ENCODE measurements around the gene ZDHHC4. TPM values are rescaled to one million over a fixed set of nuclear protein-coding genes. Genes with fewer than 3 reads are reported as not detected.

The ZDHHC4 gene
- total and polyA plus RNA-seq, 10 of the 15 experiments (the other 5 are each of a cell fraction or from before 2014, with no cell fraction given): 30.6 to 74.3 (median 35.8) TPM

DNA sequence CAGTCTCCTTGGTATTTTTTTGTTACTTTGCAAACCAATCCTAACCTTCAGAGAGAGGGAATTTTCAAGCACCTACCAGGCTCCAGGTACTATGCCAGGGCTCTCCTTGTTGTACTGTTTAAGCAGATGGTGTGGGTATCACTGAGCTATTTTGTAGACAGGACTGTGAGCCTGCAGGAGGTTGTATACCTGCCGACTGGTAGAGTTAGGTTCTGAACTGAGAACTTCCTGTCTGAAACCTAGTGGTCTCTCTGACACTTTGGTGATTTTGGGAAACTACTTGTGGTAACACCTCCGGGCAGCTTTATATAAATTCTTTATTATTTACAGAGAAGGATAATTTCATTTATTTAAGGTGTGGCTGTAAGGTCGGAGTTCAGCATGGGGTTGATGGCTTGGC lies 42.7 kb downstream of the ZDHHC4 start:
- in situ Hi-C loops (cut with MboI): no loop called here
- H4K20me1 ChIP-seq (ENCODE audit: control insufficient read depth, insufficient read depth): no peaks in the 10 kb centered on the region
- 2% methylated on average over 3 of the region's 3 CpGs for WGBS (ENCODE audit: insufficient coverage, insufficient replicate concordance, low lambda C conversion rate, missing lambda C conversion rate)
- H3K27me3 ChIP-seq (replicated peaks in 1 of 2; ENCODE audit: control insufficient read depth in 2 of 2, insufficient read depth in 2 of 2, low read length in 1 of 2): peaks cover 0 to 5% of the 10 kb centered on the region in 2 experiments; a peak in 3 of 4 replicates
- no peaks in the 10 kb centered on the region for H3K36me3 ChIP-seq (ENCODE audit: control insufficient read depth in 2 of 2, insufficient read depth in 2 of 2, low read length in 1 of 2)
- FAIRE-seq: no peak
- no peak for DNase-seq (ENCODE audit: low read depth, low spot score)
- H2AFZ ChIP-seq (ENCODE audit: control insufficient read depth, low read depth, low read length): no peak overlapping the region
- ChIA-PET SMC1A (ENCODE audit: uncharacterized antibody, unreplicated experiment) (no interaction called here), RAD21 (ENCODE audit: unreplicated experiment) (no interaction called here), POLR2A (no interaction called here), CTCF (interaction anchor here (0.6 kb wide), 1 partner anchor 792 kb away, joined by 3 read pairs; no protein-coding TSS in a partner anchor)
- ATAC-seq: peak; percentile 48
- no peak overlapping the region for H3K4me3 ChIP-seq
- H3K79me2 ChIP-seq (ENCODE audit: control insufficient read depth, insufficient read depth, low read length): no peaks in the 10 kb centered on the region
- H3K9ac ChIP-seq (ENCODE audit: control insufficient read depth, insufficient read depth, low read length): no peak overlapping the region
- no peak overlapping the region for H3K27ac ChIP-seq (ENCODE audit: control insufficient read depth, insufficient read depth)
- H3K9me3 ChIP-seq (replicated peaks; ENCODE audit: control insufficient read depth, insufficient read depth, low read length): no peaks in the 10 kb centered on the region
- intact Hi-C loops (cut with micrococcal nuclease; ENCODE audit: unreplicated experiment): no loop called here
- BruUV-seq (replicated peaks): no TSS peak
- TF ChIP-seq PML (IDR thresholded peaks at IDR 0.05; ENCODE audit: low read length) (no peak), ZNF622 (IDR thresholded peaks at IDR 0.05) (no peak), ZNF384 (IDR thresholded peaks at IDR 0.05; ENCODE audit: borderline replicate concordance, low read depth, low read length) (no peak), BCL11A (IDR thresholded peaks at IDR 0.05; ENCODE audit: low read depth, low read length) (no peak), NR2F1 (conservative IDR thresholded peaks at IDR 0.05) (no peak), EGR1 (IDR thresholded peaks at IDR 0.05; ENCODE audit: borderline replicate concordance in 1 of 2, low read depth in 2 of 2, low read length in 2 of 2) (no peak), ETV6 (conservative IDR thresholded peaks at IDR 0.05 in 1 of 2, IDR thresholded peaks at IDR 0.05 in 1 of 2; ENCODE audit: borderline replicate concordance in 1 of 2, low read depth in 1 of 2) (no peak), NR2C2 (IDR thresholded peaks at IDR 0.05; ENCODE audit: borderline replicate concordance, control insufficient read depth, insufficient read length, low read depth) (no peak), FOS (IDR thresholded peaks at IDR 0.05; ENCODE audit: borderline replicate concordance, extremely low read depth, insufficient read length) (no peak)
- TF ChIP-seq, protein P1, sequence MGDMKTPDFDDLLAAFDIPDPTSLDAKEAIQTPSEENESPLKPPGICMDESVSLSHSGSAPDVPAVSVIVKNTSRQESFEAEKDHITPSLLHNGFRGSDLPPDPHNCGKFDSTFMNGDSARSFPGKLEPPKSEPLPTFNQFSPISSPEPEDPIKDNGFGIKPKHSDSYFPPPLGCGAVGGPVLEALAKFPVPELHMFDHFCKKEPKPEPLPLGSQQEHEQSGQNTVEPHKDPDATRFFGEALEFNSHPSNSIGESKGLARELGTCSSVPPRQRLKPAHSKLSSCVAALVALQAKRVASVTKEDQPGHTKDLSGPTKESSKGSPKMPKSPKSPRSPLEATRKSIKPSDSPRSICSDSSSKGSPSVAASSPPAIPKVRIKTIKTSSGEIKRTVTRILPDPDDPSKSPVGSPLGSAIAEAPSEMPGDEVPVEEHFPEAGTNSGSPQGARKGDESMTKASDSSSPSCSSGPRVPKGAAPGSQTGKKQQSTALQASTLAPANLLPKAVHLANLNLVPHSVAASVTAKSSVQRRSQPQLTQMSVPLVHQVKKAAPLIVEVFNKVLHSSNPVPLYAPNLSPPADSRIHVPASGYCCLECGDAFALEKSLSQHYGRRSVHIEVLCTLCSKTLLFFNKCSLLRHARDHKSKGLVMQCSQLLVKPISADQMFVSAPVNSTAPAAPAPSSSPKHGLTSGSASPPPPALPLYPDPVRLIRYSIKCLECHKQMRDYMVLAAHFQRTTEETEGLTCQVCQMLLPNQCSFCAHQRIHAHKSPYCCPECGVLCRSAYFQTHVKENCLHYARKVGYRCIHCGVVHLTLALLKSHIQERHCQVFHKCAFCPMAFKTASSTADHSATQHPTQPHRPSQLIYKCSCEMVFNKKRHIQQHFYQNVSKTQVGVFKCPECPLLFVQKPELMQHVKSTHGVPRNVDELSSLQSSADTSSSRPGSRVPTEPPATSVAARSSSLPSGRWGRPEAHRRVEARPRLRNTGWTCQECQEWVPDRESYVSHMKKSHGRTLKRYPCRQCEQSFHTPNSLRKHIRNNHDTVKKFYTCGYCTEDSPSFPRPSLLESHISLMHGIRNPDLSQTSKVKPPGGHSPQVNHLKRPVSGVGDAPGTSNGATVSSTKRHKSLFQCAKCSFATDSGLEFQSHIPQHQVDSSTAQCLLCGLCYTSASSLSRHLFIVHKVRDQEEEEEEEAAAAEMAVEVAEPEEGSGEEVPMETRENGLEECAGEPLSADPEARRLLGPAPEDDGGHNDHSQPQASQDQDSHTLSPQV (IDR thresholded peaks at IDR 0.05): no peak
- peak overlapping the region; percentile 33; the same call in 1 of the 2 replicates for H3K4me2 ChIP-seq (ENCODE audit: control insufficient read depth, insufficient read depth)
- H3K4me1 ChIP-seq (ENCODE audit: control insufficient read depth, insufficient read depth, low read length): peaks cover 25% of the 10 kb centered on the region
